ENCODE results near the gene TPST2. TPM values are rescaled to one million over a fixed set of nuclear protein-coding genes. Genes with fewer than 3 reads are reported as not detected.

Gene TPST2
- total and polyA plus RNA-seq, 2 experiments from 2014 or later: 31.0 to 36.8 TPM

DNA sequence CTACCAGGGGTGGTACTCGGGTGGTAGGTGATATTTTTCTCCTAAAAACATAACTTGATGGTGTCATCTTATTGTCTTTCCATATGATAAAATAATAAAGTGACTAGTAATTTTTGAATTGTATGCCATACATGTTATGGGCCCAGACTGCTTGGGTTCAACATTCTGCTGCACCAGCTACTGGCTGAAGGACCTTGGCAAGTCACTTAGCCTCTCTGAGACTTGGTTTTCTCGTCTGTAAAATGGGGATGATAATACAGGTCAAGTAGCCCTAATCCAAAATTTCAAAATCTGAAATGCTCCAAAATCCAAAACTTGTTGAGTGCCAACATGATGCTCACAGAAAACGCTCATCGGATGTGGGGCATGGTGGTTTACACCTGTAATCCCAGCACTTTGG is 42.1 kb downstream of the TPST2 start:
- Histone ChIP-seq H4K20me1 (ENCODE audit: insufficient read depth, poor library complexity, severe bottlenecking) (no peaks in the 10 kb centered on the region), H3K4me1 (ENCODE audit: insufficient read depth) (no peaks in the 10 kb centered on the region)
- 92% methylated on average over 4 of the region's 4 CpGs for WGBS (ENCODE audit: low lambda C conversion rate, missing lambda C conversion rate)

DNA sequence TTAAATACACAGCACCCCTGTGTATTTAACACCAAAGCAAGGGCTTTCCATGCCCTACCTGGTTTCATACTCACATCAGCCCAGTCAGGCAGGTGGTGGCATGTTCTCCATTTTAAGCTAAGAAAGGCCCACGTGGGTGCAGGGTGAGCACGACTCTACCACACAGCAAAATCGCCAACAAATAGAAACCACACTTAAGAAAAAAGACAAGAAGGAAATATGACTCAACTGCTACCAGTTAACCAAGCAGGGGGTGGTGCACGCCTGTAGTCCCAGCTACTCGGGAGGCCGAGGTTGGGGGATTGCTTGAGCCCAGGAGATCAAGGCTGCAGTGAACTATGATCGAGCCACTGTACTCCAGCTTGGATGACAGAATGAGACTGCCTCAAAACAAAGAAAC is 42.5 kb downstream of the TPST2 start:
- no peaks in the 10 kb centered on the region for H3K27me3 ChIP-seq
- no peak overlapping the region for H2AFZ ChIP-seq
- no peaks in the 10 kb centered on the region for H3K4me1 ChIP-seq (ENCODE audit: insufficient read depth)
- DNase-seq (ENCODE audit: low spot score): no peak
- H3K9me2 ChIP-seq (replicated peaks; ENCODE audit: insufficient read depth): no peaks in the 10 kb centered on the region
- H4K20me1 ChIP-seq (ENCODE audit: insufficient read depth, poor library complexity, severe bottlenecking): no peaks in the 10 kb centered on the region
- 91% methylated on average over 7 of the region's 7 CpGs for WGBS (ENCODE audit: low lambda C conversion rate, missing lambda C conversion rate)
- no peak overlapping the region for H3K4me3 ChIP-seq
- H3K27ac ChIP-seq: no peak overlapping the region
- H3K9me3 ChIP-seq (ENCODE audit: low read depth): no peaks in the 10 kb centered on the region
- H3K4me2 ChIP-seq: no peak overlapping the region
- no peaks in the 10 kb centered on the region for H3K36me3 ChIP-seq (replicated peaks; ENCODE audit: insufficient read depth, low read depth)
- H3K79me2 ChIP-seq: peaks cover 2% of the 10 kb centered on the region
- TF ChIP-seq, protein P1, sequence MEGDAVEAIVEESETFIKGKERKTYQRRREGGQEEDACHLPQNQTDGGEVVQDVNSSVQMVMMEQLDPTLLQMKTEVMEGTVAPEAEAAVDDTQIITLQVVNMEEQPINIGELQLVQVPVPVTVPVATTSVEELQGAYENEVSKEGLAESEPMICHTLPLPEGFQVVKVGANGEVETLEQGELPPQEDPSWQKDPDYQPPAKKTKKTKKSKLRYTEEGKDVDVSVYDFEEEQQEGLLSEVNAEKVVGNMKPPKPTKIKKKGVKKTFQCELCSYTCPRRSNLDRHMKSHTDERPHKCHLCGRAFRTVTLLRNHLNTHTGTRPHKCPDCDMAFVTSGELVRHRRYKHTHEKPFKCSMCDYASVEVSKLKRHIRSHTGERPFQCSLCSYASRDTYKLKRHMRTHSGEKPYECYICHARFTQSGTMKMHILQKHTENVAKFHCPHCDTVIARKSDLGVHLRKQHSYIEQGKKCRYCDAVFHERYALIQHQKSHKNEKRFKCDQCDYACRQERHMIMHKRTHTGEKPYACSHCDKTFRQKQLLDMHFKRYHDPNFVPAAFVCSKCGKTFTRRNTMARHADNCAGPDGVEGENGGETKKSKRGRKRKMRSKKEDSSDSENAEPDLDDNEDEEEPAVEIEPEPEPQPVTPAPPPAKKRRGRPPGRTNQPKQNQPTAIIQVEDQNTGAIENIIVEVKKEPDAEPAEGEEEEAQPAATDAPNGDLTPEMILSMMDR (IDR thresholded peaks at IDR 0.05; ENCODE audit: poor library complexity): no peak
- TF ChIP-seq EZH2phosphoT487 (IDR thresholded peaks at IDR 0.05; ENCODE audit: low read depth, severe bottlenecking, unreplicated experiment) (no peak), EZH2 (IDR thresholded peaks at IDR 0.05; ENCODE audit: borderline replicate concordance) (no peak)

More for the DNA sequence above, 42.1 kb downstream of the TPST2 start:
- TF ChIP-seq EZH2phosphoT487 (IDR thresholded peaks at IDR 0.05; ENCODE audit: low read depth, severe bottlenecking, unreplicated experiment) (no peak), EZH2 (IDR thresholded peaks at IDR 0.05; ENCODE audit: borderline replicate concordance) (no peak)
- TF ChIP-seq, protein P1 (IDR thresholded peaks at IDR 0.05; ENCODE audit: poor library complexity): no peak
- Histone ChIP-seq H3K27ac (no peak overlapping the region), H2AFZ (no peak overlapping the region), H3K4me3 (no peak overlapping the region), H3K9me2 (replicated peaks; ENCODE audit: insufficient read depth) (no peaks in the 10 kb centered on the region), H3K79me2 (peaks cover 2% of the 10 kb centered on the region), H3K27me3 (no peaks in the 10 kb centered on the region), H3K4me2 (no peak overlapping the region), H3K9me3 (ENCODE audit: low read depth) (no peaks in the 10 kb centered on the region), H3K36me3 (replicated peaks; ENCODE audit: insufficient read depth, low read depth) (no peaks in the 10 kb centered on the region)
- DNase-seq (ENCODE audit: low spot score): no peak

DNA sequence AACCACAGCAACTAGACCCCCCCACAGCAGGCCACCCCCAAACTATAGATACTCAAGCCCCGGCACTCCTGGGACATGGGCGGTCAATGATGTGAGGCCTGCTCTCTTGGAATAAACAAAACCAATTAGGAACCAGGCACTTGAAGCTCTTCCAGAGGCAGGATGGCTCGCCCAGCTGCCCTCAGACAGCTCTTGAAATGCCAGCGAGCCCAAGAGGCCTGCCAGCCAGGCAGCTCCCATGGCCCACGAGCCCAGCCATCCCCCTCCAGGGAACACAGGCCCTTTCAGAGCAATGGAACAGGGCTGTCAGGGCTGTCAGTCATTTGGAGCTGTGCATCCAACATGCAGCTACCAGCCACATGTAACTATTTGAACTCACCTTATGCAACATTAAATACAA is 43.6 kb downstream of the TPST2 start:
- Histone ChIP-seq H3K9me2 (replicated peaks; ENCODE audit: insufficient read depth) (no peaks in the 10 kb centered on the region), H3K79me2 (no peaks in the 10 kb centered on the region), H2AFZ (no peak overlapping the region), H3K27ac (no peak overlapping the region), H3K9me3 (ENCODE audit: low read depth) (no peaks in the 10 kb centered on the region), H4K20me1 (ENCODE audit: insufficient read depth, poor library complexity, severe bottlenecking) (no peaks in the 10 kb centered on the region), H3K4me2 (no peak overlapping the region), H3K4me3 (no peak overlapping the region), H3K4me1 (ENCODE audit: insufficient read depth) (no peaks in the 10 kb centered on the region), H3K27me3 (no peaks in the 10 kb centered on the region), H3K36me3 (replicated peaks; ENCODE audit: insufficient read depth, low read depth) (no peaks in the 10 kb centered on the region)
- WGBS (ENCODE audit: low lambda C conversion rate, missing lambda C conversion rate): 91% methylated on average over 5 of the region's 5 CpGs
- DNase-seq (ENCODE audit: low spot score): no peak
- TF ChIP-seq EZH2phosphoT487 (IDR thresholded peaks at IDR 0.05; ENCODE audit: low read depth, severe bottlenecking, unreplicated experiment): no peak
- TF ChIP-seq, protein P1 (IDR thresholded peaks at IDR 0.05; ENCODE audit: poor library complexity): no peak
- TF ChIP-seq EZH2 (IDR thresholded peaks at IDR 0.05; ENCODE audit: borderline replicate concordance): no peak

DNA sequence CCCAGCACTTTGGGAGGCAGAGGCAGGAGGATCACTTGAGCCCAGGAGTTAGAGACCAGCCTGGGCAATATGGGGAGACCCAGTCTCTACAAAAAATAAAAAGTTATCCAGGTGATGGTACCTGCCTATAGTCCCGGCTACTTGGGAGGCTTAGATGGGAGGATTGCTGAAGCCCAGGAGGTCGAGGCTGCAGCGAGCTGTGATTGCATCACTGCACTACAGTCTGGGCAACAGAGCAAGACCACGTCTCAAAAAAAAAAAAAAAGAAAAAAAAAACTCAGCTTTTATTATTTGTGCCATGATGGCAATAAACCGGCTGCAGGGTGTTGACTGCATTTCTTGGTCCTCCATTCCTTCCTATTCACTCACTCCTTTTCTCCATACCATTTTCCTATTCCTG is 44.1 kb downstream of the TPST2 start:
- Histone ChIP-seq H3K79me2 (no peaks in the 10 kb centered on the region), H3K9me2 (replicated peaks; ENCODE audit: insufficient read depth) (no peaks in the 10 kb centered on the region), H3K36me3 (replicated peaks; ENCODE audit: insufficient read depth, low read depth) (no peaks in the 10 kb centered on the region), H2AFZ (no peak overlapping the region), H3K27me3 (no peaks in the 10 kb centered on the region), H4K20me1 (ENCODE audit: insufficient read depth, poor library complexity, severe bottlenecking) (no peaks in the 10 kb centered on the region), H3K9me3 (ENCODE audit: low read depth) (no peaks in the 10 kb centered on the region), H3K27ac (no peak overlapping the region), H3K4me1 (ENCODE audit: insufficient read depth) (no peaks in the 10 kb centered on the region), H3K4me3 (no peak overlapping the region), H3K4me2 (no peak overlapping the region)
- WGBS (ENCODE audit: low lambda C conversion rate, missing lambda C conversion rate): 92% methylated on average over 5 of the region's 5 CpGs
- TF ChIP-seq EZH2 (IDR thresholded peaks at IDR 0.05; ENCODE audit: borderline replicate concordance): no peak
- no peak for TF ChIP-seq EZH2phosphoT487 (IDR thresholded peaks at IDR 0.05; ENCODE audit: low read depth, severe bottlenecking, unreplicated experiment)
- TF ChIP-seq, protein P1 (IDR thresholded peaks at IDR 0.05; ENCODE audit: poor library complexity): no peak
- no peak for DNase-seq (ENCODE audit: low spot score)

Data from hepatocyte (in vitro differentiated cells).